Bronchial epithelial cell (primary cell): Measurements from ENCODE around the gene DYNC2H1. TPM values are rescaled to one million over a fixed set of nuclear protein-coding genes. Genes with fewer than 3 reads are reported as not detected.
A peak's percentile ranks its signal among the peaks of the same experiment; 100 is the strongest.

ENCODE experiments used
- DNase-seq: peaks from one replicate; pipeline ENCODE4 v3.0.0-alpha.2; 2010; ENCODE audit warnings: low read depth
- FAIRE-seq: peaks from 2 replicates; lab custom pipeline; 2011; peaks lifted over from hg19 to GRCh38; lab: Jason Lieb, UNC
- H3K27me3 ChIP-seq: 2 replicates; pipeline ENCODE4 v1.5.1; 2011; ENCODE audit warnings: low read length; ENCODE audit not compliant: control insufficient read depth, insufficient read depth
- H3K36me3 ChIP-seq: 2 replicates; pipeline ENCODE4 v1.5.1; 2011; ENCODE audit warnings: low read length; ENCODE audit not compliant: control insufficient read depth, insufficient read depth
- H3K4me3 ChIP-seq: 2 replicates; pipeline ENCODE4 v1.5.1; 2011; ENCODE audit warnings: mild to moderate bottlenecking, low read depth, low read length, control low read depth
- total RNA-seq: library from RNA; depleted of rRNA; stranded (reverse); fragments of >200 nt; gene quantifications from 2 replicates; pipeline ENCODE4 v1.2.1, GENCODE V29; 2014
- TF ChIP-seq, protein P1 (sequence below): IDR thresholded peaks from 2 replicates; pipeline ENCODE4 v1.5.1; 2011; ENCODE audit warnings: mild to moderate bottlenecking, moderate library complexity, low read length, control low read depth, inconsistent platforms; ENCODE audit not compliant: insufficient read depth, severe bottlenecking

Gene DYNC2H1
- total RNA-seq, 1 donor from 2014 or later: 11.6 TPM

DNA sequence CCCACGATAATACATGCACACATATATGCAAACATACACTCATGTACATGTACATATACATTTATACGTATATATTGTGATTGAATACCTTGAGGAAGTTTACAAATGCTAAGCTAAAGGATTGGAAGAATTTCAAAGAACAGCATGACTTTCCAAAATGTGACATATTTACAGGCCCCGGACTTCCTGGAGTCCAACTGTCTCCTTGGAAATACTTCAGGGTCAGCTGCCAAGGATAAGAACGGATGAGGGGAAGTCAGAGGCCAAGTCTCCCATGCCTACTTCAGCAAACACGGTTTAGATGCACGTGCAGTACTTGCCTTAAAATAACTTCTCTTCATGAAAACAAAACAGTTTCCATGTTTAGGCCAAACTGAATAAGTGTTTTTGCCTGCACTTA, 213.6 kb downstream of the DYNC2H1 start:
- H3K4me3 ChIP-seq: no peak overlapping the region
- DNase-seq: no peak
- TF ChIP-seq, protein P1, sequence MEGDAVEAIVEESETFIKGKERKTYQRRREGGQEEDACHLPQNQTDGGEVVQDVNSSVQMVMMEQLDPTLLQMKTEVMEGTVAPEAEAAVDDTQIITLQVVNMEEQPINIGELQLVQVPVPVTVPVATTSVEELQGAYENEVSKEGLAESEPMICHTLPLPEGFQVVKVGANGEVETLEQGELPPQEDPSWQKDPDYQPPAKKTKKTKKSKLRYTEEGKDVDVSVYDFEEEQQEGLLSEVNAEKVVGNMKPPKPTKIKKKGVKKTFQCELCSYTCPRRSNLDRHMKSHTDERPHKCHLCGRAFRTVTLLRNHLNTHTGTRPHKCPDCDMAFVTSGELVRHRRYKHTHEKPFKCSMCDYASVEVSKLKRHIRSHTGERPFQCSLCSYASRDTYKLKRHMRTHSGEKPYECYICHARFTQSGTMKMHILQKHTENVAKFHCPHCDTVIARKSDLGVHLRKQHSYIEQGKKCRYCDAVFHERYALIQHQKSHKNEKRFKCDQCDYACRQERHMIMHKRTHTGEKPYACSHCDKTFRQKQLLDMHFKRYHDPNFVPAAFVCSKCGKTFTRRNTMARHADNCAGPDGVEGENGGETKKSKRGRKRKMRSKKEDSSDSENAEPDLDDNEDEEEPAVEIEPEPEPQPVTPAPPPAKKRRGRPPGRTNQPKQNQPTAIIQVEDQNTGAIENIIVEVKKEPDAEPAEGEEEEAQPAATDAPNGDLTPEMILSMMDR: no peak
- no peaks in the 10 kb centered on the region for H3K27me3 ChIP-seq
- FAIRE-seq: no peak
- H3K36me3 ChIP-seq: no peaks in the 10 kb centered on the region

DNA sequence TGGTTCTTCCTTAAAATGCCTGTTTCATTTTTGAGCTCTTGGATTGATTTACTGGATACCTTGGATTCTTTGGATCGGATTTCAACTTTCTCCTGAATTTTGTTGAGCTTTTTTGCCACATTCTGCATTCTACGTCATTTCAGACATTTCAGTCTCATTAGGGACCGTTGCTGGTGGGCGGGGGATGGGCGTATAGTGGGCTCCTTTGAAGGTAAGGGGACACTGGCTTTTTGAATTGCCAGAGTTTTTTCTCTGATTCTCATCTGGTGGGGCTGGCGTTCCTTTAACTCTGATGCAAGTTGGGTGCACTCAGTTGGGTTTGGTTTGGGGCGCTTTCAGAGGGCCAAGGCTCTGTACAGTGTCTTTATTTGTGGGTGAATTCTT, 216.5 kb downstream of the DYNC2H1 start:
- TF ChIP-seq, protein P1: no peak
- H3K4me3 ChIP-seq: no peak overlapping the region
- FAIRE-seq: no peak

DNA sequence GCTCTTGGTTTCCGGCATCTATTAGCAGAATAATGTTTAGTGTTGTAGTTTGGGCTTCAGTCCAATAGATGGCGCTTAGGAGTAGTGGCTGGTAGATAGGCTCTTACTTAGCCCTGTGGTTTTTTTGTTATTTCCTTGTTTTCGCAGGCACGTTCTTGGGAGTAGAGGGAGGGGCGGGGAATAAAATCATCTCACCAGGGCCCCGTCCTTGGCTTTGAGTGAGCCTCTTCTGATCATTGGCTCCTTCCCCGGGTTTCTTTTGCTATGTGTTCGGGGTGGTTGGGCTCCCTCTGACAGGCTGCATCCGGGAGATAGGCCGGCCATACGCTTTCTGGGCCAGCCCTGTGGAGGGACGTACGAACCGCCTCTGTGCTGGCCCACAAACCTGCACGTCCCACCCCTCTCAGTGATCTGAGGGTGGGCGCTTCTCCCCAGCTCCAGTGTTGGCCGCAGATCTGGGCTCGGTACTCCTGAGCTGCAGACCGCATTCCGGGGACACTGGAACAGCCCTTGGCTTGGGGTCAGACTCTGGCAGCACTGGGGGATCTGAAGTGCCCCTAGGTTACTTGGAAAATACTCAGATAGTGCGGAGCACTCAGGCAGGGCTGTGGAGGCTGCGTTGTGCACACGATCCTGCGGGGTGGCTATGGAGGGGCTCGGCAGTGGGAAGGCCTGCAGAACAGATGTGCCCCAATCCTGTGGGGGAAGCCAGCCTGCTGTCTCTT, 217.0 kb downstream of the DYNC2H1 start:
- TF ChIP-seq, protein P1: peak; percentile 81
- Histone ChIP-seq H3K4me3 (no peak overlapping the region), H3K27me3 (no peaks in the 10 kb centered on the region), H3K36me3 (no peaks in the 10 kb centered on the region)
- FAIRE-seq: no peak
- DNase-seq: peak; percentile 73

More for the DNA sequence above, 216.5 kb downstream of the DYNC2H1 start:
- Histone ChIP-seq H3K27me3 (no peaks in the 10 kb centered on the region), H3K36me3 (no peaks in the 10 kb centered on the region)
- DNase-seq: no peak

DNA sequence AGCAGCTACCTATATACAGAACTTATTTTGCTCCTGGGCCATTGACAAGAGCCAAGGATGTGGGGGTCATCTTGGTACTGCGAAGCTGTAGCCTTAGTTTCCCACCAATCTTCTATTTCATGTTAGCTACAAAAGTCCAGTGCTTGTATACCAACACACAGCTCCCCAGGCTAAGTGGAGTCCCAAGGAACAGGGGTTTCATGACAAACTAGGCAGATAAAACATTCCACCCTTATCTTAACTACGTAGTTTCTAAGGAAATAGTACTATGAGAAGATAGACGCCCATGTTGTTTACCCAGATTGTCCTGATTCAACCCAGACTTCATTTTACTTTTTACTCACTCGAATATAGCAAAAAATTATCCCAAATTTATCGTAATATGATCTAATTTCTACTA, 218.5 kb downstream of the DYNC2H1 start:
- H3K27me3 ChIP-seq: no peaks in the 10 kb centered on the region
- H3K36me3 ChIP-seq: no peaks in the 10 kb centered on the region
- H3K4me3 ChIP-seq: no peak overlapping the region
- DNase-seq (no peak), FAIRE-seq (no peak)
- TF ChIP-seq, protein P1: no peak

DNA sequence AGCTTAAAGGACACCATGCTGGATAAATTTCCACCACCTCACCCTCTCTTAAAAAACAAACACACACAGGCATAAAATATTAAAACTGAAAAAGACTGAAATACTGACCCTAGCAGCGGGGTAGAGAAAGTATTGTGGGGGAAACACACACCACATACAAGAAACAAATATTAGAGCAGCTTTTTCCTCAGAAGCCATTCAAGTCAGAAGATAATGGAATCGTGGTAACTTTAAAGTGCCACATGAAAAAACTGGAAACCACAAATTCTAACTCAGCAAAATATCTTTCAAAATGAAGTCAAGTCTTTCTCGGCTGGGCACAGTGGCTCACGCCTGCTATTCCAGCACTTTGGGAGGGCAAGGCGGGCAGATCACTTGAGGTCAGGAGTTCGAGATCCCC, 223.2 kb downstream of the DYNC2H1 start:
- FAIRE-seq: peak; percentile 77
- TF ChIP-seq, protein P1: no peak
- no peaks in the 10 kb centered on the region for H3K27me3 ChIP-seq

More for the DNA sequence above, 223.2 kb downstream of the DYNC2H1 start:
- no peak for DNase-seq
- no peak overlapping the region for H3K4me3 ChIP-seq
- H3K36me3 ChIP-seq: no peaks in the 10 kb centered on the region
